ENCODE results near the gene PLET1.

The PLET1 gene

GRCh38 chr11:112269139-112269538 is 8.5 kb upstream of the PLET1 start:
- H3K27me3 ChIP-seq (replicated peaks; ENCODE audit: control insufficient read depth, insufficient read depth, low read length), result no peaks in the 10 kb centered on the region
- TF ChIP-seq, protein P1, sequence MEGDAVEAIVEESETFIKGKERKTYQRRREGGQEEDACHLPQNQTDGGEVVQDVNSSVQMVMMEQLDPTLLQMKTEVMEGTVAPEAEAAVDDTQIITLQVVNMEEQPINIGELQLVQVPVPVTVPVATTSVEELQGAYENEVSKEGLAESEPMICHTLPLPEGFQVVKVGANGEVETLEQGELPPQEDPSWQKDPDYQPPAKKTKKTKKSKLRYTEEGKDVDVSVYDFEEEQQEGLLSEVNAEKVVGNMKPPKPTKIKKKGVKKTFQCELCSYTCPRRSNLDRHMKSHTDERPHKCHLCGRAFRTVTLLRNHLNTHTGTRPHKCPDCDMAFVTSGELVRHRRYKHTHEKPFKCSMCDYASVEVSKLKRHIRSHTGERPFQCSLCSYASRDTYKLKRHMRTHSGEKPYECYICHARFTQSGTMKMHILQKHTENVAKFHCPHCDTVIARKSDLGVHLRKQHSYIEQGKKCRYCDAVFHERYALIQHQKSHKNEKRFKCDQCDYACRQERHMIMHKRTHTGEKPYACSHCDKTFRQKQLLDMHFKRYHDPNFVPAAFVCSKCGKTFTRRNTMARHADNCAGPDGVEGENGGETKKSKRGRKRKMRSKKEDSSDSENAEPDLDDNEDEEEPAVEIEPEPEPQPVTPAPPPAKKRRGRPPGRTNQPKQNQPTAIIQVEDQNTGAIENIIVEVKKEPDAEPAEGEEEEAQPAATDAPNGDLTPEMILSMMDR (IDR thresholded peaks at IDR 0.05; ENCODE audit: insufficient read depth, low read length, poor library complexity, severe bottlenecking), result no peak
- no peaks in the 10 kb centered on the region for H3K36me3 ChIP-seq (ENCODE audit: control insufficient read depth, insufficient read depth, low read length)
- no peak overlapping the region for H3K4me3 ChIP-seq (replicated peaks; ENCODE audit: low read depth, low read length)
- no peak for DNase-seq (ENCODE audit: extremely low read depth, insufficient read length)

GRCh38 chr11:112268406-112268805 is 7.7 kb upstream of the PLET1 start:
- no peak overlapping the region for H3K4me3 ChIP-seq (replicated peaks; ENCODE audit: low read depth, low read length)
- no peak for DNase-seq (ENCODE audit: extremely low read depth, insufficient read length)
- no peaks in the 10 kb centered on the region for H3K27me3 ChIP-seq (replicated peaks; ENCODE audit: control insufficient read depth, insufficient read depth, low read length)
- TF ChIP-seq, protein P1 (IDR thresholded peaks at IDR 0.05; ENCODE audit: insufficient read depth, low read length, poor library complexity, severe bottlenecking), result no peak
- no peaks in the 10 kb centered on the region for H3K36me3 ChIP-seq (ENCODE audit: control insufficient read depth, insufficient read depth, low read length)

DNA sequence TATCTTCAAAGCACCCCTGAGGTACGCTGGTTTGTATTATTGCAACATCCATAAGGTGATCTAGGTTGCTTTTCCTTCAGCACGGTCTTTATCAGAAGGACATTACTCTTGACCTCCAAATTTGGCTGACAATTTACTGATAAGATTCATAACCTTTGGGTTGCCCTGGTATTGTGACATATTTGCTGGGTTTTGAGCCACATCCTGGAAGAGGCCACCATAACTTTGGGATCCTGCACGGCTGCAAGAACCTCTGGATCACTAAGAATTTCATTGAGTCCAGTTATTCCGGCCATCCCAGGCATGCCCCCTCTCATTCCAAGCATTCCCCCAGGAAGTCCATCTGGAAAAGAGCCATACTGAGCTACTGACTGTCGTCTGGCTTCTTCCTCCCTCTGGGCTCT is 6.5 kb upstream of the PLET1 start:
- Histone ChIP-seq H3K36me3 (ENCODE audit: control insufficient read depth, insufficient read depth, low read length) (no peaks in the 10 kb centered on the region), H3K4me3 (replicated peaks; ENCODE audit: low read depth, low read length) (no peak overlapping the region), H3K27me3 (replicated peaks; ENCODE audit: control insufficient read depth, insufficient read depth, low read length) (no peaks in the 10 kb centered on the region)
- TF ChIP-seq, protein P1 (IDR thresholded peaks at IDR 0.05; ENCODE audit: insufficient read depth, low read length, poor library complexity, severe bottlenecking), result no peak
- no peak for DNase-seq (ENCODE audit: extremely low read depth, insufficient read length)

- DNase-seq (ENCODE audit: extremely low read depth, insufficient read length), result no peak
- Histone ChIP-seq H3K4me3 (replicated peaks; ENCODE audit: low read depth, low read length) (no peak overlapping the region), H3K27me3 (replicated peaks; ENCODE audit: control insufficient read depth, insufficient read depth, low read length) (no peaks in the 10 kb centered on the region), H3K36me3 (ENCODE audit: control insufficient read depth, insufficient read depth, low read length) (no peaks in the 10 kb centered on the region)
- TF ChIP-seq, protein P1 (IDR thresholded peaks at IDR 0.05; ENCODE audit: insufficient read depth, low read length, poor library complexity, severe bottlenecking), result no peak
These were observed 5.7 kb upstream of the PLET1 start for GRCh38 chr11:112266410-112266778.

DNA sequence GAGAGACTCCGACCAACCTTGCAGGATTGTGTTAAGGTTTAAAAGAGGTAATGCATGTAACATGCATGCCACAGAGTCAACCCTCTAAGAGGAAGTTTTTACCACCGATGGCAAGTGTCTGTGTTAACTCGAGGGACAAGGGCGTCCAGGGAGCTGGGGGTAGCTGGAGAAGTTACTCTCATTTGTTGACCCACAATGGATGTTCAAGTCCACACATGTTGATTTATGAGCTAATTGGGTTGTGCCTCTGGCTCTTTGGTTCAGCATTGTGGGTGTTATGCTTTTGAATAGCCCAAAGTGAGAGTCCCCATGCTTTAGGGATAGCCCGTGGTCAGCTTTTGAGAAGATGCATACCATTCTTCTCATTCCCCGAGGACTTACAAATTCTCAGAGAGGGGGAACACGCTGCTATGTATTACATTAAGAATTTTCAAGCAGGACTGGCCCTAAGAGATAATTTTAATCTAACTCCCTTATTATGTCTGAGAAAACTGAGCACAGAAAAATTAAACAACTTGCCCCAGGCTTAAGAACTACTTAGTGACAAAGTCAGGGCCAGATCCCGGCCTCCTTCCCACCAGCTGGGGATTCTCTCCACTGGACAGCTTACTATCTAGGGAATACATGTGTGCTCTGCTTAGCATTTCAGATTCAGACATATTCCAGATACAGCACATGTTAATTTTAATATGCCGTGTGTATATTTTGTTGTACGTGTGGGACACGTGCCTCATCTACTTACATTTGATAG is 5.2 kb upstream of the PLET1 start:
- TF ChIP-seq, protein P1 (IDR thresholded peaks at IDR 0.05; ENCODE audit: insufficient read depth, low read length, poor library complexity, severe bottlenecking), result no peak
- H3K36me3 ChIP-seq (ENCODE audit: control insufficient read depth, insufficient read depth, low read length), result no peaks in the 10 kb centered on the region
- H3K27me3 ChIP-seq (replicated peaks; ENCODE audit: control insufficient read depth, insufficient read depth, low read length), result no peaks in the 10 kb centered on the region
- no peak overlapping the region for H3K4me3 ChIP-seq (replicated peaks; ENCODE audit: low read depth, low read length)
- no peak for DNase-seq (ENCODE audit: extremely low read depth, insufficient read length)
